H7 (cell line): ENCODE results near the gene CCDC7. TPM values are rescaled to one million over a fixed set of nuclear protein-coding genes. Genes with fewer than 3 reads are reported as not detected.

Experiments
- DNase-seq: peaks from one replicate; pipeline ENCODE4 v3.0.0; 2012
- H3K27me3 ChIP-seq: 2 replicates; pipeline ENCODE4 v1.6.0; 2011; ENCODE audit warnings: mild to moderate bottlenecking, low read length; ENCODE audit not compliant: control insufficient read depth, insufficient read depth
- H3K36me3 ChIP-seq: replicated peaks from 2 replicates; pipeline ENCODE4 v1.5.1; 2011; ENCODE audit warnings: low read length; ENCODE audit not compliant: control insufficient read depth, insufficient read depth
- H3K4me3 ChIP-seq: 2 replicates; pipeline ENCODE4 v1.5.1; 2011; ENCODE audit warnings: low read depth, mild to moderate bottlenecking, control low read depth, low read length, moderate library complexity; ENCODE audit not compliant: insufficient read depth
- total RNA-seq: library from RNA; depleted of rRNA; stranded (reverse); fragments of >200 nt; shearing (Covaris generic); gene quantifications from 2 replicates; pipeline ENCODE4 v1.2.3, GENCODE V29; 2014; rRNA removed

Gene CCDC7
- total RNA-seq, 1 experiment from 2014 or later = 0.24 TPM

DNA sequence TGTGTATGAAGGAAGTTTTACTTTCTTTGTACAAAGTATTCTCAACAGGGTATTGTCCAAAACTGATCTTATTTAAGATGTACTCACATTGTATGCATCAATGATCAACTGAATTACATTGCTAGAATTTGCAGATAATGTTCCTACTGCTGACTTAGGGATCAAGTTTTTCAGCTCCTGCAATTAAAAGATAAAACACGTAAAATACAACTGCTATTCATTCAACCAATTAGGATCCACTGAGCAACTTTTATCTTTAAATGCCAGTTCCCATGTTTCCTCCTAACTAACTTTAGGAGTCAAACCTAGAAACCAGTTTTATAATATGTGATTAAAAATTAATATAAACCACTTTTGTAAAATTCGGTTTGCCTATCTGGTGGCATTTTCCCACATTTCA, 476.2 kb downstream of the CCDC7 start:
- Histone ChIP-seq H3K36me3 (peaks cover 36% of the 10 kb centered on the region), H3K4me3 (no peak overlapping the region), H3K27me3 (no peaks in the 10 kb centered on the region)
- no peak for DNase-seq

- no peak overlapping the region for H3K4me3 ChIP-seq
- H3K36me3 ChIP-seq = peaks cover 42% of the 10 kb centered on the region
- no peak for DNase-seq
- H3K27me3 ChIP-seq = no peaks in the 10 kb centered on the region
Observed at GRCh38 chr10:32923134-32923533, 477.2 kb downstream of the CCDC7 start.

- Histone ChIP-seq H3K4me3 (no peak overlapping the region), H3K27me3 (no peaks in the 10 kb centered on the region), H3K36me3 (peaks cover 40% of the 10 kb centered on the region)
- no peak for DNase-seq
Observed at GRCh38 chr10:32923849-32924248, 477.9 kb downstream of the CCDC7 start.

Other genes with a start within 250 kb of the CCDC7 start
- gene EPC1, start 99.0 kb upstream of the CCDC7 start, total RNA-seq = 9.2 and 17.5 TPM in 2 replicates